NCI-H748 treated with DMSO at 0.1 percent for 48 hours (cell line): ENCODE data around the gene MCM7.
"Not testable (repeated sequence)": the region's sequence is repeated elsewhere in the genome, so short reads cannot be mapped to it uniquely, and the experiment has no call there.

Source experiments
- DNase-seq: peaks from one replicate; lab custom pipeline; 2025; lab: John Stamatoyannopoulos, UW

The MCM7 gene

GRCh38 chr7:100101016-100101862 is at the start of gene MCM7, which contains the start of gene AP4M1:
Gene MCM7, minus strand, starts transcription at chr7:100101397. Its CDS starts 103 bp downstream, at chr7:100101294.
Gene AP4M1, plus strand, starts transcription at chr7:100101643. Its CDS starts 72 bp downstream, at chr7:100101715.
- DNase-seq: peak; percentile 97

GRCh38 chr7:100148559-100149328 is 47.5 kb upstream of the MCM7 start, which contains the start of gene LAMTOR4:
Gene LAMTOR4, plus strand, starts transcription at chr7:100148918. Its CDS starts 55 bp downstream, at chr7:100148973.
- peak; percentile 96 for DNase-seq

- DNase-seq: no peak
Measured at GRCh38 chr7:100148225-100148558, 47.0 kb upstream of the MCM7 start.

- no peak for DNase-seq
Measured at GRCh38 chr7:100147278-100147677, 46.1 kb upstream of the MCM7 start.

GRCh38 chr7:100146350-100146749 is 45.2 kb upstream of the MCM7 start:
- not testable (repeated sequence) for DNase-seq

GRCh38 chr7:100142461-100142860 is 41.3 kb upstream of the MCM7 start:
- DNase-seq: no peak

- DNase-seq: no peak
Measured at GRCh38 chr7:100141555-100141949, 40.4 kb upstream of the MCM7 start.

GRCh38 chr7:100137851-100138760 is 36.9 kb upstream of the MCM7 start:
- no peak for DNase-seq

GRCh38 chr7:100132697-100133151 is 31.5 kb upstream of the MCM7 start:
- DNase-seq: peak; percentile 73

- DNase-seq: no peak
Measured at GRCh38 chr7:100132126-100132525, 30.9 kb upstream of the MCM7 start.

GRCh38 chr7:100130608-100131453 is 29.6 kb upstream of the MCM7 start:
- peak; percentile 67 for DNase-seq

- DNase-seq: peak; percentile 6
Measured at GRCh38 chr7:100130220-100130607, 29.0 kb upstream of the MCM7 start.

- no peak for DNase-seq
Measured at GRCh38 chr7:100128637-100128963, 27.4 kb upstream of the MCM7 start.

- DNase-seq: no peak
Measured at GRCh38 chr7:100127866-100128636, 26.9 kb upstream of the MCM7 start.

GRCh38 chr7:100126931-100127865 is 26.0 kb upstream of the MCM7 start, which contains the start of gene MBLAC1:
Gene MBLAC1, plus strand, starts transcription at chr7:100126967. Its CDS starts 429 bp downstream, at chr7:100127396.
- DNase-seq: peak; percentile 82

- no peak for DNase-seq
Measured at GRCh38 chr7:100126239-100126930, 25.2 kb upstream of the MCM7 start.

GRCh38 chr7:100124301-100125230 is 23.4 kb upstream of the MCM7 start:
- no peak for DNase-seq
